ENCODE measurements around the gene SYT1. TPM values are rescaled to one million over a fixed set of nuclear protein-coding genes. Genes with fewer than 3 reads are reported as not detected.

Gene SYT1
- total RNA-seq, 6 experiments from 2014 or later, result 3.5 to 10.5 (median 9.1) TPM

GRCh38 chr12:79069009-79069408 lies 204.4 kb downstream of the SYT1 start:
- Mint-ChIP-seq H3K27me3 (ENCODE audit: insufficient read depth) (peaks cover 4% of the 10 kb centered on the region), H3K4me1 (ENCODE audit: low read depth) (peaks cover under 1% of the 10 kb centered on the region; the same call in 1 of the 2 replicates), H3K27ac (no peak overlapping the region), H3K4me3 (no peak overlapping the region), H3K9me3 (no peaks in the 10 kb centered on the region), H3K36me3 (ENCODE audit: low read depth) (no peaks in the 10 kb centered on the region)
- TF ChIP-seq CTCF (IDR thresholded peaks at IDR 0.05), result no peak
- no peak for DNase-seq

- peaks cover 5% of the 10 kb centered on the region for H3K27me3 Mint-ChIP-seq (ENCODE audit: insufficient read depth)
- no peaks in the 10 kb centered on the region for H3K36me3 Mint-ChIP-seq (ENCODE audit: low read depth)
- H3K27ac Mint-ChIP-seq, result no peak overlapping the region
- no peaks in the 10 kb centered on the region for H3K4me1 Mint-ChIP-seq (ENCODE audit: low read depth)
- no peaks in the 10 kb centered on the region for H3K9me3 Mint-ChIP-seq
- TF ChIP-seq CTCF (IDR thresholded peaks at IDR 0.05), result no peak
- DNase-seq, result no peak
- no peak overlapping the region for H3K4me3 Mint-ChIP-seq
These were observed 206.9 kb downstream of the SYT1 start for GRCh38 chr12:79071498-79071897.

- Mint-ChIP-seq H3K9me3 (no peaks in the 10 kb centered on the region), H3K4me3 (no peak overlapping the region), H3K36me3 (ENCODE audit: low read depth) (no peaks in the 10 kb centered on the region), H3K4me1 (ENCODE audit: low read depth) (no peaks in the 10 kb centered on the region), H3K27ac (no peak overlapping the region), H3K27me3 (ENCODE audit: insufficient read depth) (peaks cover 5% of the 10 kb centered on the region)
- DNase-seq, result no peak
- no peak for TF ChIP-seq CTCF (IDR thresholded peaks at IDR 0.05)
These were observed 208.9 kb downstream of the SYT1 start for GRCh38 chr12:79073506-79073905.

- Mint-ChIP-seq H3K9me3 (no peaks in the 10 kb centered on the region), H3K4me3 (no peak overlapping the region), H3K27me3 (ENCODE audit: insufficient read depth) (no peaks in the 10 kb centered on the region; the same call in 1 of the 2 replicates), H3K27ac (no peak overlapping the region), H3K36me3 (ENCODE audit: low read depth) (no peaks in the 10 kb centered on the region), H3K4me1 (ENCODE audit: low read depth) (peaks cover 19% of the 10 kb centered on the region)
- no peak for DNase-seq
- TF ChIP-seq CTCF (IDR thresholded peaks at IDR 0.05), result no peak
These were observed 218.0 kb downstream of the SYT1 start for GRCh38 chr12:79082595-79082994.

GRCh38 chr12:79083181-79083580 lies 218.6 kb downstream of the SYT1 start:
- DNase-seq, result no peak
- Mint-ChIP-seq H3K36me3 (ENCODE audit: low read depth) (no peaks in the 10 kb centered on the region), H3K4me3 (no peak overlapping the region), H3K27ac (no peak overlapping the region), H3K9me3 (no peaks in the 10 kb centered on the region), H3K27me3 (ENCODE audit: insufficient read depth) (no peaks in the 10 kb centered on the region; the same call in 1 of the 2 replicates), H3K4me1 (ENCODE audit: low read depth) (peaks cover 19% of the 10 kb centered on the region)
- TF ChIP-seq CTCF (IDR thresholded peaks at IDR 0.05), result no peak
